NOMO-1 (cell line): Measurements from ENCODE around the gene PHEX.
A peak's percentile ranks its signal among the peaks of the same experiment; 100 is the strongest.
"Not testable (repeated sequence)": the region's sequence is repeated elsewhere in the genome, so short reads cannot be mapped to it uniquely, and the experiment has no call there.

Experiments
- DNase-seq, 2 experiments: peaks; one replicate each; lab custom pipeline; 2025; ENCODE audit not compliant: unreplicated experiment in 2 of 2; lab: John Stamatoyannopoulos, UW

PHEX gene

GRCh38 chrX:22203186-22203585, 171.1 kb downstream of the PHEX start:
- DNase-seq, result no peak

DNA sequence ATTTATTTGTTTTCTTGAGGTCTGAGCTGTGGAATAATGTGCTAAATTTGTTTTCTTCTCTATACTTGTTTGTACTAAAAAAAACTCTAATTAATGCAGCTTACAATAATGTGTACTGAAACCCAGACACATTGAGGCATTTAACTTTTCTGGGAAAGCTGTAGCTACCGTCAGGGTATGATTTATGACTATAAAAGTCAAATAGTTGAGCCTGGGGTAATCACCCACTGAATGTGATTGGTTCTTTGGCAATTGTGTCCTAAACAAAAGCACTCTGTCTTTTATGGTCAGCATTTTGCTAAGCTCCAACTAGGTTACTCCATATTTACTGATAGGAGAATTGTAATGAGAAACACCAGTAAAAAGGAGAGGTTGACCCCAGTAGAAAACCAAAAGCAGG, 174.7 kb downstream of the PHEX start:
- no peak for DNase-seq

DNA sequence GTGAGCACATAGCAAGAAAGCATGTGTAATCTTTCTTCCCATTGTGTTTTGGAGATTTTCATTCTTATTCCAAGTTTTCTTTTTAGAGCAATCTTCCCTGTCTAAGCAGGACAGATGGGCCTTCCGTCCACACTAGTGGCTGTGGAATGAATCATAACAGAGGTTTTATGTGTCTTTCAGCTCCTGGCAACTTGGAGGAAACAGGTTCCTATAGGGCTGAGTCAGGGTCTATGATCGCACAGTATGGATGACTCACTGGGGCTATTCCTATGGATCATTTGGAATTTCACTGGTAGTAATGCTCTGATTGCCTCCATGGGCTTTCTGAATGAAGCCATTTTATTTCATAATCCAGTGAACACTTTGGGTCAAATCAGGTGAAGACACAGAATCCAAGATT, 188.8 kb downstream of the PHEX start:
- DNase-seq, result no peak

- DNase-seq, result no peak
Observed at GRCh38 chrX:22234380-22234779, 202.3 kb downstream of the PHEX start.

DNA sequence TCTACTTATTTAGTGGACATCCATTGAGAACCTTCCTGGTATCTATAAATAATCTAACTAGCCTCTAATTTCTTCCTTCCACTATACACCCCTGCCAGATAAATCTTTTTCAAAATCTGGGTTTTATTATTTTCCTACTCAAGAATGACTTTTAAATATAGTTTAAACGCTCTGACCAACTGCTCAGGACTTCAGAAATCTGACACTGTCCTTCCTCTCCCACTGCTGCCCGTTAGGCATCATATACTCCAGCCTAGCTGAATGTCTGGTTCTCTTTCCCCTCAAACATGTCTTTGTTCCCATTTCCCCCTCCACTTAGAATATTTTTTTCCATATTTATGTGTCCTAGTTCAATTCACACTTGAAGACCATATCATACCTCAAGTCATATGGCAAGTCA, 205.4 kb downstream of the PHEX start:
- DNase-seq, result no peak

GRCh38 chrX:22246620-22247019, 214.5 kb downstream of the PHEX start:
- DNase-seq, result no peak

GRCh38 chrX:22247169-22247568, 215.0 kb downstream of the PHEX start:
- DNase-seq, result no peak

GRCh38 chrX:22248401-22248800, 216.3 kb downstream of the PHEX start:
- no peak for DNase-seq

GRCh38 chrX:22249371-22249770, 217.2 kb downstream of the PHEX start:
- DNase-seq, result no peak

DNA sequence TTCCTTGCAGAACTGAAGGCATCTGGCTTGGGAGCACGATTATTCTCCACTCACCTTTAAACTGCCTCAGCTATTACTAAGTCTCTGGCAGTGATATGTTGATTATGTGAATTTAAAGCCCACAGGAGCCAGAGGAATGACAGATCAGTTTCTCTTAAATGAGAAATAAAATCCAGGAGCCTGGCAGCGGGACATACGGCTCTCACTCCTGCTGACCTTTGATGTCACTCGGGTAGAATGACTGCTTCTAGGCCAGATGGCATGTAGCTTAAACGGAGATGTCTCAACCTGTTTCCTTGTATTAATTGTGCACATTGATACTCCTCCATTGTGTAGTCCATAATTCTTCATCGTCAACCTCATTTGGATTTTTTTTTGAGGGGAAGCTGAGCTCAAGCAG, 236.6 kb downstream of the PHEX start:
- DNase-seq, result no peak

GRCh38 chrX:22272613-22273012, 240.5 kb downstream of the PHEX start, which contains the start of gene CBLL2:
Gene CBLL2 (plus strand): TSS chrX:22272913. CDS start chrX:22272992, 79 bp downstream.
- no peak for DNase-seq

GRCh38 chrX:22273714-22274317, 241.7 kb downstream of the PHEX start:
- no peak for DNase-seq

DNA sequence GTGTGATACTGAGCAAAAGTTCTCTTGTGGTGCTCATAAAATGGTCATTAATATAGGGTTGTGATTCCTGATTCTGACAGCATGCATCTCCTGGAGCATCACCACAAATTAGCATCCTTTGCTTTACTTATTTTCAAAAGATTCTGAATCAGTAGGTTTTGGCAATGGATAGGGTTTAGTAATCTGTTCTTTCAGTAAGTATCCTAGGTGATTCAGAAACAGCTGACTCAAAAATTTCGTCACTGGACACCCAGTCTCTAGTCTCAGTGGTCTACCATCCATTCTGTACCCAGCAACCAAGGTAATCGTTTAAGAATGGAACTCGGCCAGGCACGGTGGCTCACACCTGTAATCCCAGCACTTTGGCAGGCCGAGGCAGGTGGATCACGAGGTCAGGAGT, 244.7 kb downstream of the PHEX start:
- DNase-seq, result no peak

DNA sequence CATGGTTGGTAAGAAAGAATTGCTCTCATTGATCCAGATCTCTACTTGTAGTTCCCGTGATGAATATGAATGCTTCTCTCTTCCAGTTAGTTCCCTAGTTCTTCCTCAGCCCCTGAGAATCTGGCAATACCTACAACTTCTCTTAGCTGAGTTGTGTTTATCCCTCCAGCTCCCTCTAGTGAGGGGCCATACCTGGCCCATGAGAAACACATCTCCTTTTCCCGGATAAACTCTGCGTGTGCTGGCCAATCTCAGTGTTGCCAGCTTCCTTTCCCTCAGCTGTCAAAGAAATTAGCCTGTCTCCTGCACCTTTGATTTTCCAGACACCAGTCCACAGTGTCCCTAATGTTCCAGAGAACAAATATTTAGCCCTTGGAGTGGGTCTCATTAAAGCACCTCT, 246.2 kb downstream of the PHEX start:
- no peak for DNase-seq

- DNase-seq, result not testable (repeated sequence)
Observed at GRCh38 chrX:22289209-22289608, 257.1 kb downstream of the PHEX start.

DNA sequence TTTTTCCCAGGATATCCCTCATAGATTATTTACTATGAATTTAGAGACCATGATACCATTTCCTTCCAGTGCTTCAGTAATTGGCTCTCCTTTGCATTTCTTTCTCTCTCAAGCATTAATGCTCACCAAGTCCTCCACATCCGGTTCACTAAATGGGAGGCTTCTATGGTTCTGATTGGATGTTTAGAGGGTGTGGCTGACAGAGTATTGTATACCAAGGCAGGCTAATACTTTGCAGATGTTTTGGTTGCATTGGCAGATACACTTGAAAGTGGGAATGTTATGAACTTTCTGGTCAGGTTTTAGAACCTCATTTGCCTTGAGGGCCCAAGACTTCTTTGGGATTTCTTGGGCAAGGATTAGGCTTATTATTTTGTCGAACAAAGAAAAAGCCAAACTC, 264.7 kb downstream of the PHEX start:
- DNase-seq, result no peak

DNA sequence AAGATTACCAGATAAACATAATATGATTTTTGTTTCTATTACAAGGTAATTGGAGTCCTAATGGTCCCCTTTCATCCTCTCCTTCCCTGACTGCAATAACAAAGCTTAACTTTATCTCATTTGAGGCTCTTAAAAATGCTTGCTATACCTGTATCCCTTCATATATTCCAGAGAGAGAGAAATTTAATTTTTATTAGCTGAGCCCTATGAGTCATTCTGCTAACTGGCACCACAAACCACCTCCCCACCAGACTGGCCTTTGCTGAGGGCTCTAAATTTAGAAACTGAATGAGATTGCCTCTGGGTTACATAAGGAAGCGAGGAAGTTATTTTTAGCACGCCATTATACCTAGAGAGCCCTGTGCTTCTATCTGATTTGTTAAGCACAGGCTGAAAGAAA, 268.0 kb downstream of the PHEX start:
- DNase-seq, result peak; percentile 76 to 79
